HG02884 (cell line): Measurements from ENCODE around the gene PPP1R1C.
"Not testable (repeated sequence)": the region's sequence is repeated elsewhere in the genome, so short reads cannot be mapped to it uniquely, and the experiment has no call there.

Experiments
- ATAC-seq: cut with Tn5 transposase; IDR thresholded peaks from one replicate; pipeline ENCODE4 v1.9.1; 2021; ENCODE audit warnings: mild to moderate bottlenecking, moderate library complexity; ENCODE audit not compliant: unreplicated experiment

PPP1R1C gene, protein sequence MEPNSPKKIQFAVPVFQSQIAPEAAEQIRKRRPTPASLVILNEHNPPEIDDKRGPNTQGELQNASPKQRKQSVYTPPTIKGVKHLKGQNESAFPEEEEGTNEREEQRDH

DNA sequence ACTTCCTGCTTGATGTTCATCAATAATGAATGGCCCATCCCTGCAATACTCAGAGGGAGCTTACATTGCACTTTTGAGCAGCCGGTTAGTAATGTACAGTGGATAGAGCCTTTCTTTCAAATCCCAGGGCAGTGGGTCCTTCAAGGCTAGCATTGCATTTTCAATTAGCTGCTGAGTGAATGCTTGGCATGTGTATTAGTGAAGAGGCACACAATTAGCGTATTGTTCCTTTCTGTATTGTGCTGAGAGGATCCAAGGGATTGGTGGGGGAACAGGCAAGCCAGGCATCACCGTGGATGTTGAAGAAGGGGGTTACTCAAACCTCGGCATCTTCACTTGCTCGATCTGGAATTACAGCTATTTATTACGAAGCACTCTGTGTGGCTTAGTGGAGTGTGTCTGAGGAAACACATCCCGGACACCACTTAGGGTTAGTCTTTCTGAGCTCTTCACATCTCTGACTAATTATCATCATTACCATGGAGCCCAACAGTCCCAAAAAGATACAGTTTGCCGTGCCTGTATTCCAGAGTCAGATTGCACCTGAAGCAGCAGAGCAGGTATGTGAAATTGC, at the start of gene PPP1R1C:
PPP1R1C (plus strand) TSS at position 222 of the 574 bp plus-strand sequence; CDS start at position 480, 258 bp downstream.
- ATAC-seq, result no peak

DNA sequence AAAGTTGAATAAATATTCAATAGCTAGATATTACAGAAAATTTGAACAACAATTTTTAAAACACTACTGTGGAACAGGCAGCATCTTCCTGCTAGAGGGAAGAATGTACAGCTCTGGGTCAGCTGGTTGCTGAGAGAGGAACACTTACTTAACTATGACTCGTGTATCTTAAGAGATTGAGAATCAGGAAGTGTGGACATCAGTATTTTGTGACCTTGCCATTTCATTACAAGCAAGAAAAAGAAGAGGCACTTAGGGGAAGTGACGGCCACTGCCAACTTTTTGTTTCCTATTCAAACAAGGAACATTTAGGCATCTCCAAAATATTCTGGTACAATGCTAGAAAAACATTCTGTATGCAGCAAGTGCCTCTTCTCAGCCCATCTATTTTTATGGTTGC, 48.2 kb upstream of the PPP1R1C start:
- no peak for ATAC-seq

DNA sequence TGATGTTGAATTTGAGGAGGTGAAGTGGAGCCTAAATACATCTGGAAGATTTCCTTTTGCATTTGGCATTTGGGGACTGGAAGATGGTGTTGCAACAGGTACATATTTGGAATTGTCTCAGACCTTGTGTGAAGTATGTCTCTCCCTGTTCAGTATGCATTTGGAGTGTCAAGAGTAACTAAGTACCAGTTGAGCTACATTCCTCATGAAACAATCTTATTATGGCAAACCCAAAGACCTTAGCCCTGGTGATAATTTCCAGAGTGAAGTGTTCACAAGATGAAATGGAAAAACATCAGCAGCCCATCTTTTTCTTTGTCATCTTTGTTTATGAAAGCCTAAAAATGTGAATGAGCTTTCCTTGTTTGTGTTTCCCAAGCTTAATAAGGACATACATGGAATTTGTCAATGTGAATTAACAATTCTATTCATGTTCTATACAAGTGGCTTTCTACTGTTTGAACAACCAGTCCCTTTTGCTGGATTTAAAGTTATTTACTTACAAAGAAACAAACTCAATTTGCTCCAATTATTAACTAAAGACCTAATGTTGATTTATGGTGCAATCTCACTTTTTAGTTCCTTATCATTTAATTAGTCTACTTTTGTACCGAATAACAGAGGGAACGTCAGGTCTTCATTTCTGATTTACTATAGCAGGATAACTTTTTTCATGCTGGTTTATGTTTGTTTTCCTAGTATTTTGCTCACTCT, 42.1 kb upstream of the PPP1R1C start:
- no peak for ATAC-seq

DNA sequence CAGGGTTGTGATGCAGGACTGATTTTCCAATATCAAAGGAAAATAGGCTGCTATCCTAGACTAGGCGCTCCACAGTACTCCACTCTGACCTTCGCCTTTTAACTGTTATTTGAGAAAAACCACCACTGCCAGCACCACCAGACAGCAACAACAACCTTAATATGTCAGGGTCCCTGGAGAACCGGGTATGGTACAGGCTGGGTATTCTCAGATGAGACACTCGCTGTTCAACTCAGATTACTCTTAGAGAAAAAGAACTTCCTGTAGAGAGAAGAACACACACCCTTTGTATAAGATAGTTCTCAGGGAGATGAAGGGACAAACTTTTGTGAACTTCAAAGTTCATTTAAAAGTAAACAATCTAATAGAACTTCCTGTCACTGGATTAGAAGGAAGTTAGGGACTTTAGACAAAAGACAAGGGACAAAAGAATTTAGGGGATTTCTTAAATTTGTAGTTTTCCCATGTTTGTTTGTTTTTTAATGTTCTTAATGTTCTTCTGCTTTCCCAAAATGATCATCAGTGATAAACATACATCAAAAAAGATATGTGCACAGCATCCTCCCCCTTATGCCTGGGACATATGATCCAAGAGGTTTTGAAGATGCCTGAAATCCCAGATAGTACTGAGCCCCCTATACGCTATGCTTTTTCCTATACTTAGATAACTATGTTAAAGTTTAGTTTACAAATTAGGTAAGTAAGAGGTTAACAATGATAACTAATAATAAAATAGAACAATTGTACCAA, 41.3 kb upstream of the PPP1R1C start:
- ATAC-seq, result no peak

DNA sequence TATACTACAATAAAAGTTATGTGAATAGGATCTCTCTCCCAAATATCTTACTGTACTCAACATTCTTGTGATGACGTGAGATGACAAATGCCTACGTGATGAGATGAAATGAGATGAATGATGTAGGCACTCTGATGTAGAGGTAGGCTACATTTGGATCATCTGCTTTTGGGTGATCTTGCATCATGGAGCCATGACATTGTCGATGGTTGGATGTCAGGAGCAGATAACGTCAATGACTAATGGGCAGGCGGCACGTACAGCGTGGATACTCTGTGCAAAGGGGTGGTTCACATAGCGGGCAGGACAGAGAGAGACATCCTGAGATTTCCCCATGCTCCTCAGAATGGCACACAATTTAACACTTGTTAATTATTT, 40.8 kb upstream of the PPP1R1C start:
- ATAC-seq, result no peak

DNA sequence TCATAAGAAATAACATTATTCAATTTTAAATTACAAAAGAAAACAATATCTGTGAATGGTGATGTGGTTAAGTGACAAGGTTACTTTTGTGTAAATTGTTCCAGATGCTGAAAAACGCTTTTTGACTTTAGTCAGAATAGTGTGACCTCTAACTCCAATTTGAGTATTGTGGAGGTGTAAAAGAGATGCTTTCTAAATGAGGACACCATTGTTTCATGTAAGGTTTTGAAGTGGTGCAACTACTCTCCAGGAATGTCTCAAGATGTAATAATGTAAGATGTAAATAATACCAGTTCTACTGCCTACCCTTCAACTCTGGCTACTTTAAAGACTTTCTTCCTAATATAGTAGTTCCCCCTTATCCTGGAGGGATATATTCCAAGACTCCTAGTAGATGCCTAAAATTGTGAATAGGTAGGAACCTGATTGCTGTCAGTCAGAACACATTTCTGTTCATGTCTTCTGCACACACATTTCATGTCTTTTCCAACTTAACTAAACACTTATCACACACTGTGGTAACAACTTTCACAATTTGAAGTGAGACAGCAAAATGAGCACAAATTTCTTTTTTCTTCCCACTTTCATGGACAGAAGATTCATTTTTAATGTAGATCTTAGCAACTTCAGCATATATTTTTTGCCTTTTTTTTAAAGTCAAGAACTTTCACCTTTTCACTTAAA, 39.1 kb upstream of the PPP1R1C start:
- ATAC-seq, result no peak

DNA sequence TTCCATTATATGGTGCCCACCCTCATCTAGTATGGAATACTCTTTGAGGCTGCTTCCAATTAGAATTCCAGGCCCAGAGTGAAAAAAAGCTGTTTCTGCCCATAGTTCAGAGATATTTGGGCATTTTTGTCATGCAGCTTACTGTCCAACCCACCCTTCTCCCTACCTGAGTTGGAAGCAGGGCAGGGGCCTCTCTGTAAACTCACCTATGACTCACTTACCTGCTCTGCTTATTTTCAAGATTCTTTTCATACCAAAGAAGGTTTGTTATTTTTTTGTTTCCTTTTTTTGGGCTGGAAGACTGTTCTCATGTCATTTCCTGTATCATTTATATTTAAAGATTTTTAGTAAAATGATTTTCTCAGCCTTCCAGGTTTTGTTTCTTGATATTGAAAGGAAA, 38.4 kb upstream of the PPP1R1C start:
- no peak for ATAC-seq

DNA sequence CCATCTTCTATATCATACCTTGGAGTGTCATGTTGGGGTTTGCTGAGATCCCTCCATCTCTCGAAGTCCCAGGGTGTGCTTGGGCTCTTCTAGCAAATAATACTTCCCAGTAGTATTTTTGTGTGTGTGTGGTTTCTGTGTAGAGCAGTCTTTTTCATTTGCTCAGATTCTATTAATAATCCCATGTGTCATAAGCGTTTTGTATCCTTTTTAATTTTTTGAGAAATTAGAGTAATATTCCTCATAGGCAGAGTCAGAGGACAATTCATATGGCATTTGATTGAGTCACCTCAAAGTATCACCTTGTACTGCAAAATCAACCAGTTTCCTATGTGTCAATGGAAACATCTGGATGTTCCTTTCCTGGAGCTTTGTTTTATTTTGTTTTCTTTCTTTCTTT, 37.4 kb upstream of the PPP1R1C start:
- ATAC-seq, result no peak

DNA sequence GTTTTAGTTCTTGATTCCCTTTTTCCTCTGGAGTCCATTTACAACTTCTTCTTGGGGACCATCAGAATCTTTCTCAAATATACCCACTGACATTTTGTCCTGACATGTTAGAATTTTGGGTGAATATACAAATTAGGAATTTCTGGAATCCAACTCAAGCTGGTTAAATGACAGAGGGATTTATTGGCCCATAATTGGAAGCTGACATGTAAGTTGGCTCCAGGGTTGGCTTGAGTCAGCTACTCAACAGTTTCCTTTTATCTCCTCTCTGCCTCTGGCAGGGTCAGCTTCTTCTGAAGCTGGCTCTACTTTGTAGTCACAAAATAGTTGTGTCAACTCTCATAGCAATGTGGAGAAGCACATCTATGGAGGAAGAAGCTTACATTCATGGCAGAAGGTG, 36.6 kb upstream of the PPP1R1C start:
- ATAC-seq, result no peak

DNA sequence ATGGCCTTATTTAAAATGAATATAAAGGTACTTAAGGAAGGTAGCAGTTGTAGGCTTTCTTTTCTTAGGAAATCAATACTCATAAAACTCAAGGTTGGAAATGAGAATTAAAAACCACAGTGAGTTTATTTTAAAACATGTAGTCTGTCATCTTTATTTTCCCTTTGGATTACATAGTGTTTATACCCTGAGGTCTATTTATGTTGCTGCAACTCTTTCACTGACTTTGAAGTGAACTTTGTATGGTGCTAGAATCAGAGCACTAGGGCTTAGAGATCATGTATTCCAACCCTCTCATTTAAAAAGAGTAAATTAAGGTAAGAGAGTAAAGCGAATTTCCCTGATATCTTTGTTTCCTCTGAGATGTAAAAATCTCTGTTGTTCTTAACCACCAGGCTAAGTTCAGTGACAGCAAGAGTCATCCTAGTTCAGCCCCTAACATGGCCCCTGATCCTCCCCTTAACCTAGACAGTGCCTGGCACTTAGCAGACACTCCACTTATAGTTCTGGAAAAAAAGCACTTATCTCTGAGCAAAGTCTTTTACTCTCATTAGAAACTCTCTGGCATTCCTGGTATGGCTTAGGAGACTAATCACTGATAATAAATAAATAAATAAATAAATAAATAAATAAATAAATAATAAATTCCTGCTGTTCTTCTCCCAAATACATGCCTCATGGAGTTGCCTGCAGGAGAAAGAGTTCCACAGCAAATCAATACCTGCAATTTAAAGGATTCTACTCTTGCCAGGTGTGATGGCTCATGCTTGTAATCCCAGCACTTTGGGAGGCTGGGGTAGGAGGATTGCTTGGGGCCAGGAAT, 33.0 kb upstream of the PPP1R1C start:
- no peak for ATAC-seq

DNA sequence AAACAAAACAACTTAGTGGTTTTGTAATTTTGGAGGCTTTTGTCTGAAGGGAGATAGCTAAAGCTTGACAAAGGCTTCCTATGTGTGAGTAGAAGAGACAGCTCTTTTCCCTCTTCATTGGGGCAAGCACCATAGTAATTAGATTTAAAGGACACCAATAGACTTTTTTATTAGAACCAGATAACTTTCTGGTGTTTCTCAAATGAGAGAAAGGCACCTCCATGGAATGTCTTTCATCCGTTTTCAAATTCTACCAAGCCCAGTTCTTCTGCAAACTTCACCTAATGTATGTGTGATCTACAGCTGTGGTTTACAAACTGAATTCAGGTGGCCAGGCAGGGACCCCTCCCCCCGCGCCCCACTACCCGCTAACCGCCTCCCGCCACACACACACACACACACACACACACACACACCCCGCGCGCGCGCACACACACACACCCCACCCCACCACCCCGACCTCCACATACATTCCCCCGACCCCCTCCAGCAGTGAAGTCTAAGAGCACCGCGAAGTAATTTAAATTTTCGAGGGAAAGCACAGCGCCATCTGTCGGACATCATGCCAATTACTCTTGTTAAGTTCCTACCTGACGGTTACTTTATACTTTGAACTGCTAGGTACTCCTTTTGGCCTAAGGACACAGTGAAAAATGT, 31.6 kb upstream of the PPP1R1C start:
- peak; percentile 64 for ATAC-seq

DNA sequence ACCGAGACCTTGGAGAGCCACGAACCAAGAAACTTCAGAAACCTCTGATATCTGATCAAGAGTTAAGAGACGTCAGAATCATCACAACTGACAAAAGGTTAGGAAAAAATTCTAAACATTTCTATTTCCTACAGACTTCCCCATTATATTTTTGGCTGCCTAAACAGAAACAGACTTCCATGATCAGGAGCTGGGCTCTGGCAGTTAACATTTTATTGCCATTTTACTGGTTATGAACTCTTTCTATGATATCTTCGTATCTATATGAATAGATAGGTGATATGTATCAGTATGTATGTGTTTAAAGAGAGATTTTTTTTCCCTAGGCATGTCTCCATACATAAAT, 31.1 kb upstream of the PPP1R1C start:
- no peak for ATAC-seq

DNA sequence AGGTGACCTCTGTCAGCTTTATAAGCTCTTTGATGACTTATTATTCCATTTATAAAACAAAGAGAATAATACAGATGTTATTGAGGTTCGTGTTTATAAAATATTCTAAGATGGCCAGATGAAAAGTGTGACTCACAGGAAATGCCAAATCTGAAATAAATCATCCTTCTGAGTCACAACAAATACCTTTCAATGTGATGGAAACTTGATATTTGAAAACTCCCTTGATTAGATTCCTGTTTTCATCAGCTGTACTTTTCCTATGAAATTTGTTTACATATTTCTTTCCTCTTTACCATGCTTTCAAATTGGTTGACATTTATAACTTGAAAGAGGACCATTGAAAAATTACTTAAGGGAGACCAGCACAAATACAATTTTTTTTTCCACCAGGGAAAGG, 30.6 kb upstream of the PPP1R1C start:
- ATAC-seq, result no peak

- ATAC-seq, result not testable (repeated sequence)
Measured at GRCh38 chr2:181955866-181956265, 29.8 kb upstream of the PPP1R1C start.

- no peak for ATAC-seq
Measured at GRCh38 chr2:181957668-181958067, 28.0 kb upstream of the PPP1R1C start.

GRCh38 chr2:181958726-181959125, 26.9 kb upstream of the PPP1R1C start:
- no peak for ATAC-seq

GRCh38 chr2:181959508-181959907, 26.1 kb upstream of the PPP1R1C start:
- ATAC-seq, result no peak

- not testable (repeated sequence) for ATAC-seq
Measured at GRCh38 chr2:181961167-181961566, 24.5 kb upstream of the PPP1R1C start.

GRCh38 chr2:181962142-181962541, 23.5 kb upstream of the PPP1R1C start:
- no peak for ATAC-seq

GRCh38 chr2:181970160-181970794, 15.4 kb upstream of the PPP1R1C start:
- ATAC-seq, result no peak
